Measurements from ENCODE around the gene NET1. TPM values are rescaled to one million over a fixed set of nuclear protein-coding genes. Genes with fewer than 3 reads are reported as not detected.

The NET1 gene
- total RNA-seq, 1 experiment from 2014 or later: 72.8 TPM

- peak; percentile 90 for DNase-seq (ENCODE audit: low spot score)
Measured at GRCh38 chr10:5442065-5442989, 30.0 kb downstream of the NET1 start.

- DNase-seq (ENCODE audit: low spot score): no peak
Measured at GRCh38 chr10:5442990-5443370, 30.6 kb downstream of the NET1 start.

GRCh38 chr10:5443429-5443828 is 31.1 kb downstream of the NET1 start:
- DNase-seq (ENCODE audit: low spot score): no peak

GRCh38 chr10:5445006-5445405 is 32.6 kb downstream of the NET1 start:
- no peak for DNase-seq (ENCODE audit: low spot score)

- peak; percentile 98 for DNase-seq (ENCODE audit: low spot score)
Measured at GRCh38 chr10:5446390-5446926, 34.1 kb downstream of the NET1 start.

- no peak for DNase-seq (ENCODE audit: low spot score)
Measured at GRCh38 chr10:5447056-5447455, 34.7 kb downstream of the NET1 start.

GRCh38 chr10:5447611-5448071 is 35.3 kb downstream of the NET1 start:
- peak; percentile 65 for DNase-seq (ENCODE audit: low spot score)

- no peak for DNase-seq (ENCODE audit: low spot score)
Measured at GRCh38 chr10:5448333-5449001, 36.1 kb downstream of the NET1 start.

GRCh38 chr10:5449227-5449626 is 36.9 kb downstream of the NET1 start:
- DNase-seq (ENCODE audit: low spot score): peak; percentile 34

- DNase-seq (ENCODE audit: low spot score): peak; percentile 47
Measured at GRCh38 chr10:5449823-5450222, 37.5 kb downstream of the NET1 start.

GRCh38 chr10:5450605-5451384 is 38.4 kb downstream of the NET1 start:
- no peak for DNase-seq (ENCODE audit: low spot score)

GRCh38 chr10:5453749-5454489 is 41.6 kb downstream of the NET1 start:
- no peak for DNase-seq (ENCODE audit: low spot score)

GRCh38 chr10:5456563-5456962 is 44.2 kb downstream of the NET1 start:
- no peak for DNase-seq (ENCODE audit: low spot score)

- DNase-seq (ENCODE audit: low spot score): no peak
Measured at GRCh38 chr10:5457741-5458140, 45.4 kb downstream of the NET1 start.

GRCh38 chr10:5458425-5458824 is 46.1 kb downstream of the NET1 start:
- no peak for DNase-seq (ENCODE audit: low spot score)

GRCh38 chr10:5458949-5459747 is 46.8 kb downstream of the NET1 start:
- DNase-seq (ENCODE audit: low spot score): no peak

GRCh38 chr10:5460468-5461202 is 48.3 kb downstream of the NET1 start:
- DNase-seq (ENCODE audit: low spot score): no peak

- no peak for DNase-seq (ENCODE audit: low spot score)
Measured at GRCh38 chr10:5461203-5461588, 48.8 kb downstream of the NET1 start.
